Measurements from ENCODE around the gene SESN2.
A peak's percentile ranks its signal among the peaks of the same experiment; 100 is the strongest.

The SESN2 gene

GRCh38 chr1:28290851-28291250 is 31.5 kb downstream of the SESN2 start:
- DNase-seq, result no peak

GRCh38 chr1:28291711-28292110 is 32.4 kb downstream of the SESN2 start:
- DNase-seq, result no peak

GRCh38 chr1:28295936-28296335 is 36.6 kb downstream of the SESN2 start:
- DNase-seq, result no peak

GRCh38 chr1:28296401-28297261 is 37.3 kb downstream of the SESN2 start:
- no peak for DNase-seq

- no peak for DNase-seq
These were observed 38.5 kb downstream of the SESN2 start for GRCh38 chr1:28297826-28298225.

GRCh38 chr1:28298438-28298837 is 39.1 kb downstream of the SESN2 start:
- no peak for DNase-seq

- no peak for DNase-seq
These were observed 42.3 kb downstream of the SESN2 start for GRCh38 chr1:28301368-28302174.

GRCh38 chr1:28302247-28302646 is 42.9 kb downstream of the SESN2 start:
- no peak for DNase-seq

- DNase-seq, result no peak
These were observed 47.1 kb downstream of the SESN2 start for GRCh38 chr1:28306301-28306949.

GRCh38 chr1:28308750-28309149 is 49.4 kb downstream of the SESN2 start:
- no peak for DNase-seq

- DNase-seq, result no peak
These were observed 50.4 kb downstream of the SESN2 start for GRCh38 chr1:28309702-28310101.

- DNase-seq, result no peak
These were observed 54.6 kb downstream of the SESN2 start for GRCh38 chr1:28313702-28314546.

- DNase-seq, result no peak
These were observed 55.2 kb downstream of the SESN2 start for GRCh38 chr1:28314547-28314941.

GRCh38 chr1:28317014-28317413 is 57.7 kb downstream of the SESN2 start:
- DNase-seq, result no peak

- no peak for DNase-seq
These were observed 62.9 kb downstream of the SESN2 start for GRCh38 chr1:28322194-28322593.

- DNase-seq, result no peak
These were observed 64.4 kb downstream of the SESN2 start for GRCh38 chr1:28323720-28324119.

GRCh38 chr1:28326515-28326914 is 67.2 kb downstream of the SESN2 start:
- no peak for DNase-seq

- no peak for DNase-seq
These were observed 67.7 kb downstream of the SESN2 start for GRCh38 chr1:28326984-28327383.

- peak; percentile 24 for DNase-seq
These were observed 68.1 kb downstream of the SESN2 start for GRCh38 chr1:28327431-28327830.

GRCh38 chr1:28328228-28328648 is 68.9 kb downstream of the SESN2 start:
- no peak for DNase-seq

GRCh38 chr1:28329395-28330153 is 70.3 kb downstream of the SESN2 start:
- DNase-seq, result peak; percentile 60
